Measurements from ENCODE around the gene LRSAM1. TPM values are rescaled to one million over a fixed set of nuclear protein-coding genes. Genes with fewer than 3 reads are reported as not detected.

The LRSAM1 gene
- total and polyA plus RNA-seq, 9 of the 15 experiments (the other 6 are each of a cell fraction or from before 2014, with no cell fraction given), result 0.07 to 16.2 (median 4.7) TPM

GRCh38 chr9:127450830-127451607 is at the start of gene LRSAM1, which contains the start of gene RPL12 (continued):
- TF ChIP-seq ZNF609 (CRISPR knock-in tag; IDR thresholded peaks at IDR 0.05; ENCODE audit: borderline replicate concordance) (peak; percentile 31; the same call in 1 of the 2 replicates), SIN3B (IDR thresholded peaks at IDR 0.05; ENCODE audit: low read depth) (no peak), SP2 (IDR thresholded peaks at IDR 0.05; ENCODE audit: extremely low read depth, low read depth, low read length, poor library complexity, severe bottlenecking) (no peak), ARID3B (CRISPR knock-in tag; IDR thresholded peaks at IDR 0.05; ENCODE audit: borderline replicate concordance) (no peak), TBL1XR1 (IDR thresholded peaks at IDR 0.05; ENCODE audit: low read length in 2 of 2) (peak in 1 of 2 experiments; percentile 33; a peak in 1 of 4 replicates), XRCC4 (IDR thresholded peaks at IDR 0.05; ENCODE audit: extremely low read depth, insufficient read depth, insufficient read length) (no peak), KLF6 (CRISPR knock-in tag; IDR thresholded peaks at IDR 0.05; ENCODE audit: borderline replicate concordance) (no peak), TRIM24 (IDR thresholded peaks at IDR 0.05) (no peak), TFE3 (CRISPR knock-in tag; IDR thresholded peaks at IDR 0.05) (no peak), CEBPG (CRISPR knock-in tag; IDR thresholded peaks at IDR 0.05) (0 out of 2 replicates have a peak, but pooled peaks have one; percentile 3), CEBPG (tag; conservative IDR thresholded peaks at IDR 0.05 in 1 of 2, IDR thresholded peaks at IDR 0.05 in 1 of 2) (no peak), THRB (CRISPR knock-in tag; conservative IDR thresholded peaks at IDR 0.05) (no peak), BHLHE40 (IDR thresholded peaks at IDR 0.05; ENCODE audit: low read length) (no peak), NCOA4 (IDR thresholded peaks at IDR 0.05; ENCODE audit: partially characterized antibody) (no peak), TRIM28 (IDR thresholded peaks at IDR 0.05) (no peak), STAT5A (IDR thresholded peaks at IDR 0.05; ENCODE audit: borderline replicate concordance, low read length) (peak; percentile 24; the same call in 1 of the 2 replicates), PRPF4 (IDR thresholded peaks at IDR 0.05; ENCODE audit: insufficient read depth, low read depth, low read length, poor library complexity, severe bottlenecking) (peak; percentile 90)

Measured in K562 (cell line).